Activated CD4-positive, alpha-beta T cell treated with anti-CD3 and anti-CD28 coated beads for 1 hour (primary cell): ENCODE measurements around the gene CEP152.
"Not testable (repeated sequence)": the region's sequence is repeated elsewhere in the genome, so short reads cannot be mapped to it uniquely, and the experiment has no call there.

ENCODE experiments used
- DNase-seq: peaks from one replicate; pipeline ENCODE4 v3.0.0-alpha.2; 2020

The CEP152 gene

GRCh38 chr15:48802867-48803266 is 8.0 kb downstream of the CEP152 start:
- no peak for DNase-seq

GRCh38 chr15:48802257-48802656 is 8.6 kb downstream of the CEP152 start:
- DNase-seq = no peak

GRCh38 chr15:48800811-48801455 is 9.9 kb downstream of the CEP152 start:
- DNase-seq = no peak

- no peak for DNase-seq
Observed at GRCh38 chr15:48800245-48800644, 10.6 kb downstream of the CEP152 start.

GRCh38 chr15:48798319-48798718 is 12.6 kb downstream of the CEP152 start:
- DNase-seq = no peak

GRCh38 chr15:48796930-48797329 is 13.9 kb downstream of the CEP152 start:
- DNase-seq = no peak

GRCh38 chr15:48796521-48796920 is 14.3 kb downstream of the CEP152 start:
- no peak for DNase-seq

- DNase-seq = no peak
Observed at GRCh38 chr15:48795901-48796300, 15.0 kb downstream of the CEP152 start.

- no peak for DNase-seq
Observed at GRCh38 chr15:48794697-48795134, 16.2 kb downstream of the CEP152 start.

- no peak for DNase-seq
Observed at GRCh38 chr15:48792408-48792807, 18.5 kb downstream of the CEP152 start.

- not testable (repeated sequence) for DNase-seq
Observed at GRCh38 chr15:48790466-48791115, 20.3 kb downstream of the CEP152 start.

- DNase-seq = no peak
Observed at GRCh38 chr15:48785712-48786111, 25.2 kb downstream of the CEP152 start.

GRCh38 chr15:48785195-48785594 is 25.7 kb downstream of the CEP152 start:
- DNase-seq = no peak

- no peak for DNase-seq
Observed at GRCh38 chr15:48784756-48785155, 26.1 kb downstream of the CEP152 start.

GRCh38 chr15:48782911-48783310 is 28.0 kb downstream of the CEP152 start:
- DNase-seq = no peak

- no peak for DNase-seq
Observed at GRCh38 chr15:48781481-48782081, 29.3 kb downstream of the CEP152 start.

- DNase-seq = no peak
Observed at GRCh38 chr15:48781017-48781416, 29.9 kb downstream of the CEP152 start.

- no peak for DNase-seq
Observed at GRCh38 chr15:48778331-48778730, 32.5 kb downstream of the CEP152 start.

GRCh38 chr15:48777645-48778330 is 33.1 kb downstream of the CEP152 start:
- no peak for DNase-seq

- no peak for DNase-seq
Observed at GRCh38 chr15:48775546-48775945, 35.3 kb downstream of the CEP152 start.

- DNase-seq = no peak
Observed at GRCh38 chr15:48774484-48774883, 36.4 kb downstream of the CEP152 start.

GRCh38 chr15:48766196-48766595 is 44.7 kb downstream of the CEP152 start:
- no peak for DNase-seq

GRCh38 chr15:48765022-48765421 is 45.8 kb downstream of the CEP152 start:
- no peak for DNase-seq
